ENCODE results near the gene ASTN2. TPM values are rescaled to one million over a fixed set of nuclear protein-coding genes. Genes with fewer than 3 reads are reported as not detected.

The ASTN2 gene
- total and polyA plus RNA-seq, 2 donors (not counting 3 experiments of a cell fraction or from before 2014, with no cell fraction given), result 1.0 to 1.9 TPM

GRCh38 chr9:116558818-116559540 lies 855.9 kb downstream of the ASTN2 start:
- FAIRE-seq, result no peak
- no peak for TF ChIP-seq MYC (IDR thresholded peaks at IDR 0.05; ENCODE audit: low read depth, low read length)
- Histone ChIP-seq H2AFZ (ENCODE audit: low read depth, low read length) (no peak overlapping the region), H3K4me2 (ENCODE audit: insufficient read depth, low read length) (no peak overlapping the region), H3K9me1 (replicated peaks; ENCODE audit: control insufficient read depth, extremely low read depth, insufficient read depth, low read length) (no peaks in the 10 kb centered on the region), H3K4me1 (ENCODE audit: control insufficient read depth, extremely low read depth, insufficient read depth, low read length) (no peaks in the 10 kb centered on the region), H3K36me3 (ENCODE audit: control insufficient read depth in 2 of 2, extremely low read depth in 1 of 2, insufficient read depth in 2 of 2, low read length in 2 of 2) (no peaks in the 10 kb centered on the region), H4K20me1 (replicated peaks; ENCODE audit: control insufficient read depth, extremely low read depth, insufficient read depth, low read length) (no peaks in the 10 kb centered on the region), H3K79me2 (ENCODE audit: control insufficient read depth, insufficient read depth, low read length) (no peaks in the 10 kb centered on the region), H3K9me3 (replicated peaks; ENCODE audit: control insufficient read depth, insufficient read depth, low read length) (no peaks in the 10 kb centered on the region), H3K9ac (replicated peaks; ENCODE audit: extremely low read depth, insufficient read depth, low read length) (no peak overlapping the region), H3K27ac (ENCODE audit: insufficient read depth, low read depth, low read length) (no peak overlapping the region), H3K27me3 (ENCODE audit: control insufficient read depth in 2 of 2, insufficient read depth in 2 of 2, low read length in 2 of 2) (no peaks in the 10 kb centered on the region), H3K4me3 (replicated peaks in 1 of 3; ENCODE audit: insufficient read depth in 1 of 3, low read depth in 1 of 3, low read length in 3 of 3) (no peak overlapping the region)
- no peak for DNase-seq (ENCODE audit: low read depth, low spot score)
- POLR2A ChIA-PET, result no interaction called here
- intact Hi-C loops (cut with micrococcal nuclease) (no loop called here), dilution Hi-C loops (cut with MboI; ENCODE audit: extremely low pct_ligation_motif_present, low sequenced_read_pairs) (no loop called here)
- BruUV-seq (replicated peaks), result no TSS peak
- CTCF ChIA-PET, result no interaction called here

- H2AFZ ChIP-seq (ENCODE audit: low read depth, low read length), result no peak overlapping the region
- no peak overlapping the region for H3K4me3 ChIP-seq (replicated peaks in 1 of 3; ENCODE audit: insufficient read depth in 1 of 3, low read depth in 1 of 3, low read length in 3 of 3)
- H4K20me1 ChIP-seq (replicated peaks; ENCODE audit: control insufficient read depth, extremely low read depth, insufficient read depth, low read length), result no peaks in the 10 kb centered on the region
- intact Hi-C loops (cut with micrococcal nuclease) (no loop called here), dilution Hi-C loops (cut with MboI; ENCODE audit: extremely low pct_ligation_motif_present, low sequenced_read_pairs) (no loop called here)
- H3K36me3 ChIP-seq (ENCODE audit: control insufficient read depth in 2 of 2, extremely low read depth in 1 of 2, insufficient read depth in 2 of 2, low read length in 2 of 2), result no peaks in the 10 kb centered on the region
- H3K9ac ChIP-seq (replicated peaks; ENCODE audit: extremely low read depth, insufficient read depth, low read length), result no peak overlapping the region
- TF ChIP-seq POLR2A (IDR thresholded peaks at IDR 0.05; ENCODE audit: low read depth, low read length), result no peak
- no peak overlapping the region for H3K4me2 ChIP-seq (ENCODE audit: insufficient read depth, low read length)
- H3K9me3 ChIP-seq (replicated peaks; ENCODE audit: control insufficient read depth, insufficient read depth, low read length), result no peaks in the 10 kb centered on the region
- H3K4me1 ChIP-seq (ENCODE audit: control insufficient read depth, extremely low read depth, insufficient read depth, low read length), result no peaks in the 10 kb centered on the region
- no peaks in the 10 kb centered on the region for H3K79me2 ChIP-seq (ENCODE audit: control insufficient read depth, insufficient read depth, low read length)
- no peaks in the 10 kb centered on the region for H3K9me1 ChIP-seq (replicated peaks; ENCODE audit: control insufficient read depth, extremely low read depth, insufficient read depth, low read length)
- DNase-seq (ENCODE audit: low read depth, low spot score) (no peak), FAIRE-seq (no peak)
- ChIA-PET POLR2A (no interaction called here), CTCF (no interaction called here)
- no TSS peak for BruUV-seq (replicated peaks)
- H3K27ac ChIP-seq (ENCODE audit: insufficient read depth, low read depth, low read length), result no peak overlapping the region
- H3K27me3 ChIP-seq (ENCODE audit: control insufficient read depth in 2 of 2, insufficient read depth in 2 of 2, low read length in 2 of 2), result no peaks in the 10 kb centered on the region
Observed at GRCh38 chr9:116558035-116558434, 856.8 kb downstream of the ASTN2 start.

All from endothelial cell of umbilical vein (primary cell).